HG03460 (cell line): Measurements from ENCODE around the gene PDXP.
"Not testable (repeated sequence)": the region's sequence is repeated elsewhere in the genome, so short reads cannot be mapped to it uniquely, and the experiment has no call there.

Experiments
- ATAC-seq: cut with Tn5 transposase; IDR thresholded peaks from one replicate; pipeline ENCODE4 v1.9.1; 2021; ENCODE audit not compliant: unreplicated experiment

The PDXP gene

GRCh38 chr22:37658133-37659065, at the start of gene PDXP:
PDXP (plus strand) TSS chr22:37658723; CDS start chr22:37658783, 60 bp downstream.
- ATAC-seq, result peak; percentile 81

GRCh38 chr22:37609240-37610152, 49.0 kb upstream of the PDXP start:
- ATAC-seq, result peak; percentile 4

GRCh38 chr22:37610153-37610475, 48.4 kb upstream of the PDXP start:
- not testable (repeated sequence) for ATAC-seq

GRCh38 chr22:37610480-37611129, 47.9 kb upstream of the PDXP start:
- no peak for ATAC-seq

GRCh38 chr22:37611207-37611606, 47.3 kb upstream of the PDXP start:
- ATAC-seq, result no peak

GRCh38 chr22:37616201-37617083, 42.1 kb upstream of the PDXP start:
- ATAC-seq, result no peak

- no peak for ATAC-seq
Measured at GRCh38 chr22:37617431-37617830, 41.1 kb upstream of the PDXP start.

- ATAC-seq, result no peak
Measured at GRCh38 chr22:37618072-37618656, 40.4 kb upstream of the PDXP start.

- ATAC-seq, result no peak
Measured at GRCh38 chr22:37618674-37619073, 39.8 kb upstream of the PDXP start.

- ATAC-seq, result no peak
Measured at GRCh38 chr22:37619991-37620390, 38.5 kb upstream of the PDXP start.

- no peak for ATAC-seq
Measured at GRCh38 chr22:37621352-37621860, 37.1 kb upstream of the PDXP start.

- no peak for ATAC-seq
Measured at GRCh38 chr22:37623075-37624016, 35.2 kb upstream of the PDXP start.

GRCh38 chr22:37624017-37624365, 34.5 kb upstream of the PDXP start:
- ATAC-seq, result no peak

- ATAC-seq, result no peak
Measured at GRCh38 chr22:37624876-37625275, 33.6 kb upstream of the PDXP start.

- ATAC-seq, result no peak
Measured at GRCh38 chr22:37625737-37626136, 32.8 kb upstream of the PDXP start.

- no peak for ATAC-seq
Measured at GRCh38 chr22:37626144-37626543, 32.4 kb upstream of the PDXP start.

GRCh38 chr22:37626556-37627075, 31.9 kb upstream of the PDXP start:
- ATAC-seq, result no peak

GRCh38 chr22:37627121-37627520, 31.4 kb upstream of the PDXP start:
- ATAC-seq, result no peak
